Cerebellar nuclear complex (tissue), 1 donor: ENCODE data around the gene CPLANE2.
"Not testable (repeated sequence)": the region's sequence is repeated elsewhere in the genome, so short reads cannot be mapped to it uniquely, and the experiment has no call there.

Source experiments
- DNase-seq, 2 experiments: peaks; one replicate each; lab custom pipeline; 2025; lab: John Stamatoyannopoulos, UW

The CPLANE2 gene

GRCh38 chr1:16208270-16208987 lies 28.6 kb downstream of the CPLANE2 start:
- DNase-seq, result no peak

GRCh38 chr1:16207318-16208269 lies 29.4 kb downstream of the CPLANE2 start:
- no peak for DNase-seq

DNA sequence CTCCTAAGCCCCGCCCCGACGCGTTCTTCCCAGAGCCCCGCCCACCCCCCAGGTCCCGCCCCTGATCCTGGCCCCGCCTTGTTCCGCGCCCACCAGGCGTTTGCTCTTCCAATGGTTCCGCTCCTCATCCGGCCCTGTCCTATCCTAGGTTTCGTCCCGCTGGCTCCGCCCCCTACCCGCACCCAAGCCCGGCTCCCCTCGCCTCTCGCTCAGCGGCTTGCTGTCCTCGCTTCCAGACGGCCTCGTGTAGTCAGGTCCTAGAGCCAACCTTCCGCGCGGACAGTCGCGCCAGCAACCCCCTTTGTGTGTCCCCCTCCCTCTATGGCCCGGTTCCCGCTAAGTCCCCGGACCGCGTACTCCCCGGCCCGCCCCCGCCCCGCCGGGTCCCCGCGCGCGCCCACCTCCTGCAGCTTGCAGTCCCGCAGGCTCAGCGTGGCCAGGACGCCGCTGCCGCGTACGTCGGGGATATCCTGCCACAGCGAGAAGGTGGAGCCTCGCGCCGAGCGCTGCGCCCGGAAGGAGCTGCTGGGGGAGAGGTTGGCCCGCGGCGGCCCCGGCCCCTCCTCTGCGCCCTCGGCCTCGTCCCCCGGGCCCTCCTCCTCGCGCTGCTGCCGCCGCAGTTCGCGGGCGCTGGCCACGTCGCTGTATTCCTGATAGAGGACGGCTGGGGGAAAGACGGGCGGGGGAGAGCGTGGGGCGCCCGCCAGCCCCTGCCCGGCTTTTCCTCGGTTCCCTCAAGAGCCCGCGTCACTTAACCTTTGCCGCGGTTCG lies 30.3 kb downstream of the CPLANE2 start:
- peak in 1 of 2 experiments; percentile 40 for DNase-seq

- DNase-seq, result no peak
Observed at GRCh38 chr1:16205891-16206546, 31.0 kb downstream of the CPLANE2 start.

DNA sequence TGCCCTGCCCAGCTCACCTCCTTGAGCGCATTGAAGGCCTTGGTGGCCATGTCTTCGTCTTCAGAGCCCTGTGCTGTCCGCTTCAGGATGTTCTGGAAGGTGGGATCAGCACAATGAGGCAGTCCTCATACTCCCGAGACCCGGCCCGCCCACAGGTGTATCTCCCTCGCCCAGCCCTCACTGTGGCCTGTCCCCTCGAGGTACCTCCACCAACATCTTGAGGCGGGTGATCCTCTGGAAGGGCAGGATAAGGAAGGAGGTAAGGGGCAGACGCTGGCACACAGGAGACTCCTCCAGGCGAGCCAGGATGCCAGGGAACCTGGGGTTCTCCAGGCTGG lies 31.7 kb downstream of the CPLANE2 start:
- DNase-seq, result no peak

- DNase-seq, result no peak
Observed at GRCh38 chr1:16204634-16205333, 32.2 kb downstream of the CPLANE2 start.

- no peak for DNase-seq
Observed at GRCh38 chr1:16204216-16204615, 32.8 kb downstream of the CPLANE2 start.

DNA sequence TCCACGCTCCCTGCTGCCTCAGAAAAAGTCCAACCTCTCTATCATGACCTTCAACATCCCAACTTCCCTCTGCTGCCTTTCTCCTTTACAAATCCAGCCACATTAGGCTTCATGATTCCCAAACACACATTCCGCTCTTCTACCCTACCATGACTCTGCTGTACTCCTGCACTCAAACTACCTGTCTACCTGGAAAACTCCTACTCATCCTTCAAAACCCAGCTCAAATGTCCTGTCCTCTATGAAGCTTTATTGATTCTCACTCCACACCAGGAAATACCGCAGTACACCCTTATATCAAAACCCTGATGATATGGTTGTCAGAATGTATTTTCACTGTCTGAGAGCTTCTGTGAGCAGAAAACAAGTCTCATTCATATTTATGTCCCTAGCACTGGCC lies 33.4 kb downstream of the CPLANE2 start:
- DNase-seq, result no peak

DNA sequence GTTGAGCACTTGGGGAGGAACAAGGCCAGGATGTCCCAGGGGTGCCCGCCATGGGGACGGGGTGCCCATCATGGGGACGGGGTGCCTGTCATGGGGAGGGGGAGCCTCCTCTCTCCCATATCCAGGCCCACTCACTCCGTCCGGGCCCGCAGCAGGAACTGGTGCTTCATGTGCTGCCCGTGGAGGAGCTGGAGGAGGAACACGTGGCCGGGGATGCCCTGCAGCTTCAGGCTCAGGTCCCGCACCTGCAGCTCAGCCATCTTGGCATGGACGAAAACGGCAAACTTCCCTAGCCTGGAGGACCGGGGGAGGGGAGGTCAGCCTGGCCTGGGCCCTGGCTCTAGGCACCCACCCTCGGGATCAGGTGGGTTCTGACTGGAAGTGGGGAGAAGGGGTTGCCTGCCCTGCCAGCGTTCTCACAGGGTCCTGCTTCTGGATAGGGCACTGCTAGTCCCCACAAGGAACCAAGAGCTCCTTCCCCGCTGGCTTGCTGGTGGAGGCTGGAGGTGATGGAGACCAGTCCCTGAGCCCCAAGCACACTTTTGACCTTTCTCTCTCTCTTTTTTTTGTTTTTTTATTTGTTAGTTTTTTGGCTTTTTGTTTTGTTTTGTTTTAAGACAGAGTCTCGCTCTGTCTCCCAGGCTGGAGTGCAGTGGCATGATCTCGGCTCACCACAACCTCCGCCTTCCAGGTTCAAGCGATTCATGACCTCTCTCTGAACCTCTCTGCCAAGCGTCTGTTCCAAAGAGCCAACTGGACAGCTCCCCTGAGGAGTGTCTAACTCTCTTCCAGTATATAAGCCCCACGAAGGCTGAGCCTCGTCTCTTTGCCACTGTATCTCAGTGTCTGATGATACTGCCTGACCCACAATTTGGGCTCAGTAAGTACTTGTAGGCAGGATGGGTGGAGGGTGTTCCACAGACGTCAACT lies 34.4 kb downstream of the CPLANE2 start:
- DNase-seq, result no peak

GRCh38 chr1:16199700-16200099 lies 37.3 kb downstream of the CPLANE2 start:
- DNase-seq, result no peak

DNA sequence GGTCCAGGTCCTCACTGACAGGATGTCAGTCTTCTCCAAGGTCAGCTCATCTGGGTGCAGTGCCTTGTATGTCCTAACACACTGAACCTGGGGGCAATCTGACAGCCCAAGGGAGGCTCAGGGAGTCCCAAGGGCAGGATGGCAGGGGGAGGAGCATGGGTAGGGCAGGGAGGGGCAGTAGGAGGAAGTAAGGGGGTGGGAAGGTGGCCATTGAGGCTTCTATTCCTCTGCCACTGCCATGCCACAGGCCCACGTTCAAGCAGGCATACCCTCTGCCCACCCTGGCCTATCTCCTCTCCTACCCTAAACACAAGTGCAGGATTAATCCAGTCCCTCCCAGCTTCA lies 37.9 kb downstream of the CPLANE2 start:
- no peak for DNase-seq

DNA sequence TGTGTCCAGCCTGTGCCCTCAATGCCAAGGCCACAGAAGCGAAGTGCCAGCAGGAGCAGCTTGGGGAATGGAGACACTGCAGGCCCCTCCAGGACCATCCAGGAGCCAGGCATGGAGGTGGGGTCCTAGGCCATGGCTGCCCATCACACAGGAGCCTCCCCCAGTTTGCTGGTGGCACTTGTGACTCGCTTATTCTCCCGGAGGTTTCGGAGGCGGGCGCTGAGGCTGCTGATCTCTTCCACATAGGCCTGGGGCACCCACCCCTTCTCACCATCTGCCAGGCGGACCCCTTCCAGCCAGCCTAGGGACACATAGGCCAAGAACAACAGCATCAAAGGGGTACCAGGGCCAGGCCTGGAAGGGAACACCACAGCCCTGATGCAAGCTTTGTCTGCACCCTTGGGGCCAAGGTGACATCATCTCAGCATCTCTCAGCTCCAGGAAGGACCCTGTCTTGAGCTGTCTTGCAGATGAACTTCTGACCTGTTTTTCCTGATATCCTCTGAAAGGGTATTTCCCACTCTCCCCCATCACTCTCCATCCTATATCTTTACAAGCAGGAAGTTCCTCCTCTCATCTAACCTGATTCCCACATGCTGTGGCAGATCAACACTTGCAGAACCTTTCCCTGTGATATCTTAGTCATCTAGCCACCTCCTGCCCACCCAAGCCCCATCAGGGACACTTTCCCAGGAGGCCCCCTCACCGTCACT lies 38.4 kb downstream of the CPLANE2 start:
- DNase-seq, result no peak

- DNase-seq, result no peak
Observed at GRCh38 chr1:16196874-16197273, 40.1 kb downstream of the CPLANE2 start.

DNA sequence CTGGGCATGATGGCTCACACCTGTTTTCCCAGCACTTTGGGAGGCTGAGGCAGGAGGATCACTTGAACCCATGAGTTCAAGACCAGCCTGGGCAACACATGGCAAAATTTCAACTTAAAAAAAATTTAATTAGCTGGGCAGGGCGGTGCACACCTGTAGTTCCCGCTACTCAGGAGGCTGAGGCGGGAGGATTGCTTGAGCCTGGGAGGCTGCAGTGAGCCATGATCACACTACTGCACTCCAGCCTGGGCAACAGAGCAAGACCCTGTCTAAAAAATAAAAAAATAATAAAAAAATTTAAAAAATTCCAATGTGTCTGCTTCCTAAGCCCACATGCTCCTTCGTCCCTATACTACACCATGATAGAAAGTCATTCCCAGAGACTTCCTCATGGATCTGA lies 40.8 kb downstream of the CPLANE2 start:
- DNase-seq, result not testable (repeated sequence)

DNA sequence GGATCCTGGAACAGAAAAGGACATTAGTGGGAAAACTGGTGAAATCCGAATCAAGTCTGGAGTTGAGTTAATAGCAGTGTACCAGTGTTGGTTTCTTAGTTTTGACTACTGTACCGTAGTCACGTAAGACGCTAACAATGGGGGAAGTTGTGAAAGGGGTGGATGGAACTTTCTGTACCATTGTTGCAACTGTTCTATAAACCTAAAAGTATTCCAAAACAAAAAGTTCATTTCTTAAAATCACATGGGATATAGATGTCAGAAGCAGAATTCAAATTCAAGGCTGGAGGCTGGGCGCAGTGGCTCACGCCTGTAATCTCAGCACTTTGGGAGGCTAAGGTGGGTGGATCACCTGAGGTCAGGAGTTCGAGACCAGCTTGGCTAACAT lies 41.5 kb downstream of the CPLANE2 start:
- no peak for DNase-seq

GRCh38 chr1:16191916-16192546 lies 45.0 kb downstream of the CPLANE2 start:
- DNase-seq, result no peak

DNA sequence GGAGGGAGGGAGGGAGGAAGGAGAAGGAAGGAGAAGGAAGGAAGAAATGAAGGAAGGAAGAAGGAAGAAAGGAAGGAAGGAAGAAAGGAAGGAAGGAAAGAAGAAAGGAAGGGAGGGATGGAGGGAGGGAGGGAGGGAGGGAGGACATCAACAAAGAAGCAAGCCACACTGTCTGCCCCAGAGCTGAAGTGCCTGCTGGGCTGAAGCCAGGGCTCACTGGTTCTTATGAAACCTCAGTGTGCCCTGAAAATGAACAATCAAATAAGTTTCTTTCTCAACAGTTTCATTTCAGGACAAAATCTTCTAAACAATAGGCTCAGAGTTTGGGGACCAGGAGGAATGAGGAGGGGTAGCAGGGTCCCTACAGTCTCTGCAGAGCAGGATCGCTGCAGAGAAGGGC lies 45.7 kb downstream of the CPLANE2 start:
- DNase-seq, result no peak

DNA sequence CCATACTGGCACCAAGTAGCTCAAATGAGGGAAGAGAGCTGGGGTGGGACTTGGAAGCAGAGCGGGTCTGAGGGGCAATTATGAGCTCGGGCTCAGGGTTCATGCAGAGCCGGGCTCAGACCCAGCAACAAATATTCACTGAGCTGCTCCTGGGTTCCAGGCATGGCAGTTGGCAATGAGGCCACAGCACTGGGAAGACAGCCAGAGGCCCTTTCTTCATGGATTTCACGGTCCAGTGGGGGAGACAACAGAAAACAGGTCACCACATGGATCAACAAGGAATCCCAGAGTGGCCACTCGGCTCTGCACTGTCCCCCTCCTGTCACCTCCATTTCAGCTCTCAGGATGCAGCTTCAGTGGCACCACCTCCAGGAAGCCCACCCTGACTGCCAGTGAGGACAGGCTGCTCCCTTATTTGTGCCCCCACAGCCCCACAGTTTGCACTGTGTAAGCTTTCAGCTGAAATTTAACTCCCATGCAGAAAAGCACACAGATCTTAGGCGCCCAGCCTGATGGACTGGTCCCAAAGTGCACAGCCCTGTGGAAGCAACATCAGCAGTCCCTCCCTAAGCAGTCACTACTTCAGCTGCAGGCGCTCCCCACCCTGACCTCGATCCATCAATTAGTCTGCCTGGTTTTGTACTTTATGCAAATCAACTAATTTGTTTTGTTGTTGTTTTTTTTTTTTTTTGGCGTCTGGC lies 46.9 kb downstream of the CPLANE2 start:
- peak; percentile 80 to 94 for DNase-seq

DNA sequence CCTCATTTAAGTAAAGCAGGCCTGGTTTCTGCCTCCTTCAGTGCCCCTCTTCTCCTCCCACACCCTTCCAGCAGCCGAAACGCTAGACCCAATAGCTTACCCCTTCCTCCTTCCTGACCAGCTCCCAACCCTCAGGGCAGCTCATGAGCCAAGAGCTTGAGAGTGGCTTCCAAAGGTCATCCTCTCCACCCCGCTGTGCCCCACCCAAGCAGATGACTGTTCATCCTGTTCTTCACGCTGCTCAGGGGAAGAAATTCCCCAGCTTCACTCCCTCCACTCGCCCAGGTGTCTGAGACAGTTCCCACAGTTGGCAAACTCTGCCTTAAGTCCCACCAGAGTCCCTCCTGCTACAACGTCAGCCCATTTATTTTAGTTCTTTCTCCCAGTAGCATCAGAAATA lies 48.0 kb downstream of the CPLANE2 start:
- no peak for DNase-seq
